Uterus (tissue), 4 donors: ENCODE measurements around the gene MFN2. TPM values are rescaled to one million over a fixed set of nuclear protein-coding genes. Genes with fewer than 3 reads are reported as not detected.
"Not testable (repeated sequence)": the region's sequence is repeated elsewhere in the genome, so short reads cannot be mapped to it uniquely, and the experiment has no call there.

Experiments
- DNase-seq, 2 donors: peaks; one replicate each; pipeline ENCODE4 v3.0.0-alpha.2; 2019 to 2020
- H3K27ac ChIP-seq, 2 donors: fragments of 200-600 bp; sonication (generic); 1 replicate in 1 of 2; 2 replicates in 1 of 2; pipeline ENCODE4 v1.5.1; 2016 to 2018
- H3K27me3 ChIP-seq, 2 donors: fragments of 200-600 bp; sonication (generic); one replicate each; pipeline ENCODE4 v1.5.1; 2018 to 2019; ENCODE audit warnings: control low read depth in 1 of 2
- H3K36me3 ChIP-seq, 2 donors: fragments of 200-600 bp; sonication (generic); one replicate each; pipeline ENCODE4 v1.5.1; 2019; ENCODE audit warnings: control low read depth in 1 of 2
- H3K4me1 ChIP-seq, 2 donors: fragments of 200-600 bp; sonication (generic); one replicate each; pipeline ENCODE4 v1.5.1; 2018 to 2019; ENCODE audit warnings: control low read depth in 1 of 2
- H3K4me3 ChIP-seq, 2 donors: fragments of 200-600 bp; sonication (generic); 1 replicate in 1 of 2; 2 replicates in 1 of 2; pipeline ENCODE4 v1.5.1; 2018 to 2019; ENCODE audit warnings: mild to moderate bottlenecking in 1 of 2
- H3K9me3 ChIP-seq, 2 donors: fragments of 200-600 bp; sonication (generic); one replicate each; pipeline ENCODE4 v1.5.1; 2019; ENCODE audit warnings: control low read depth in 1 of 2
- CTCF ChIP-seq, 4 experiments: fragments of 200-600 bp in 2 of 4; fragments of 450-650 bp in 2 of 4; sonication (generic) in 2 of 4; IDR thresholded peaks; one replicate each; pipeline ENCODE4 v1.5.1; 2016 to 2019; ENCODE audit warnings: antibody characterized with exemption in 4 of 4, mild to moderate bottlenecking in 2 of 4, moderate library complexity in 1 of 4
- POLR2A ChIP-seq, 2 donors: fragments of 450-650 bp; IDR thresholded peaks; one replicate each; pipeline ENCODE4 v1.6.1; 2016; ENCODE audit warnings: antibody characterized with exemption in 2 of 2, mild to moderate bottlenecking in 1 of 2, moderate library complexity in 1 of 2
- intact Hi-C: fragments of 100-400 bp; cut with DNase I; formaldehyde crosslinking; loops from one replicate; pipeline ENCODE4 v1.15.1; 2023; ENCODE audit warnings: low total_unique reads
- total RNA-seq, 4 donors: library from RNA; depleted of rRNA in 3 of 4; stranded (reverse); fragments of >200 nt in 3 of 4; gene quantifications; one replicate each; pipeline versions ENCODE4 v1.1.0 to v1.2.4, GENCODE V29; 2014 to 2023
- donor health status: DM: yes; HTN: yes; CAD: no.

Gene MFN2
- total RNA-seq, 4 donors from 2014 or later: 15.6 to 69.5 (median 35.1) TPM

GRCh38 chr1:12003762-12004161 is 23.5 kb downstream of the MFN2 start:
- TF ChIP-seq POLR2A (IDR thresholded peaks at IDR 0.05) (no peak), CTCF (IDR thresholded peaks at IDR 0.05) (no peak)
- intact Hi-C loops: no loop called here
- H3K27ac ChIP-seq: no peak overlapping the region
- no peaks in the 10 kb centered on the region for H3K9me3 ChIP-seq
- no peak overlapping the region for H3K4me3 ChIP-seq
- no peaks in the 10 kb centered on the region for H3K36me3 ChIP-seq
- no peaks in the 10 kb centered on the region for H3K4me1 ChIP-seq
- no peak for DNase-seq
- no peaks in the 10 kb centered on the region for H3K27me3 ChIP-seq

GRCh38 chr1:12005488-12006166 is 25.4 kb downstream of the MFN2 start:
- Histone ChIP-seq H3K36me3 (no peaks in the 10 kb centered on the region), H3K4me1 (no peaks in the 10 kb centered on the region), H3K4me3 (no peak overlapping the region), H3K27me3 (no peaks in the 10 kb centered on the region), H3K27ac (no peak overlapping the region), H3K9me3 (no peaks in the 10 kb centered on the region)
- TF ChIP-seq POLR2A (IDR thresholded peaks at IDR 0.05) (no peak), CTCF (IDR thresholded peaks at IDR 0.05) (no peak)
- no peak for DNase-seq
- intact Hi-C loops: no loop called here

GRCh38 chr1:12006167-12006921 is 26.1 kb downstream of the MFN2 start:
- no peaks in the 10 kb centered on the region for H3K27me3 ChIP-seq
- intact Hi-C loops: no loop called here
- no peak overlapping the region for H3K27ac ChIP-seq
- no peak for TF ChIP-seq CTCF (IDR thresholded peaks at IDR 0.05)
- TF ChIP-seq POLR2A (IDR thresholded peaks at IDR 0.05): no peak
- H3K9me3 ChIP-seq: no peaks in the 10 kb centered on the region
- H3K4me1 ChIP-seq: no peaks in the 10 kb centered on the region
- H3K4me3 ChIP-seq: no peak overlapping the region
- no peak for DNase-seq
- H3K36me3 ChIP-seq: no peaks in the 10 kb centered on the region

- DNase-seq: no peak
- intact Hi-C loops: no loop called here
- H3K27ac ChIP-seq: no peak overlapping the region
- no peaks in the 10 kb centered on the region for H3K27me3 ChIP-seq
- no peak for TF ChIP-seq CTCF (IDR thresholded peaks at IDR 0.05)
- TF ChIP-seq POLR2A (IDR thresholded peaks at IDR 0.05): no peak
- no peaks in the 10 kb centered on the region for H3K9me3 ChIP-seq
- no peaks in the 10 kb centered on the region for H3K4me1 ChIP-seq
- H3K36me3 ChIP-seq: no peaks in the 10 kb centered on the region
- H3K4me3 ChIP-seq: no peak overlapping the region
Observed at GRCh38 chr1:12007204-12007603, 27.0 kb downstream of the MFN2 start.

- DNase-seq, H3K9me3 ChIP-seq, H3K4me1 ChIP-seq, intact Hi-C loops, H3K27me3 ChIP-seq, H3K4me3 ChIP-seq, H3K36me3 ChIP-seq, H3K27ac ChIP-seq: not testable (repeated sequence)
Observed at GRCh38 chr1:12008355-12008754, 28.1 kb downstream of the MFN2 start.
